Smooth muscle cell (in vitro differentiated cells): ENCODE data around the gene ZMYND11. TPM values are rescaled to one million over a fixed set of nuclear protein-coding genes. Genes with fewer than 3 reads are reported as not detected.

Source experiments
- DNase-seq: peaks from one replicate; lab custom pipeline; 2025; ENCODE audit not compliant: unreplicated experiment; lab: John Stamatoyannopoulos, UW
- H2AFZ ChIP-seq: fragments of 200-600 bp; sonication (generic); 2 replicates; pipeline ENCODE4 v1.6.0; 2016; ENCODE audit warnings: antibody characterized with exemption, low read depth, mild to moderate bottlenecking
- H3F3A ChIP-seq: fragments of 200-600 bp; sonication (generic); 2 replicates; pipeline ENCODE4 v1.6.0; 2017; ENCODE audit warnings: antibody characterized with exemption, low read depth
- H3K27ac ChIP-seq: fragments of 200-600 bp; sonication (generic); 2 replicates; pipeline ENCODE4 v1.5.1; 2016; ENCODE audit warnings: low read depth, mild to moderate bottlenecking
- H3K27me3 ChIP-seq: fragments of 200-600 bp; sonication (generic); 2 replicates; pipeline ENCODE4 v1.6.1; 2016; ENCODE audit warnings: low read depth, mild to moderate bottlenecking
- H3K36me3 ChIP-seq: fragments of 200-600 bp; sonication (generic); 2 replicates; pipeline ENCODE4 v1.5.1; 2016; ENCODE audit warnings: low read depth
- H3K4me1 ChIP-seq: fragments of 200-600 bp; sonication (generic); 2 replicates; pipeline ENCODE4 v1.5.1; 2016; ENCODE audit warnings: low read depth
- H3K4me2 ChIP-seq: fragments of 200-600 bp; sonication (generic); 2 replicates; pipeline ENCODE4 v1.6.0; 2016; ENCODE audit warnings: mild to moderate bottlenecking
- H3K4me3 ChIP-seq: fragments of 200-600 bp; sonication (generic); 2 replicates; pipeline ENCODE4 v1.5.1; 2016; ENCODE audit warnings: mild to moderate bottlenecking
- H3K79me2 ChIP-seq: fragments of 200-600 bp; sonication (generic); 2 replicates; pipeline ENCODE4 v1.6.0; 2016; ENCODE audit warnings: low read depth, mild to moderate bottlenecking
- H3K9ac ChIP-seq: fragments of 200-600 bp; sonication (generic); 2 replicates; pipeline ENCODE4 v1.6.0; 2016; ENCODE audit warnings: low read depth
- H3K9me3 ChIP-seq: fragments of 200-600 bp; sonication (generic); replicated peaks from 2 replicates; pipeline ENCODE4 v1.5.1; 2016; ENCODE audit warnings: low read depth
- H4K20me1 ChIP-seq: fragments of 200-600 bp; sonication (generic); 2 replicates; pipeline ENCODE4 v1.6.0; 2016; ENCODE audit warnings: low read depth
- WGBS: methylation state at CpG from one replicate; pipeline ENCODE4 v1.1.7; 2016; ENCODE audit warnings: low lambda C conversion rate; 5-methylcytosine and 5-hydroxymethylcytosine counted together
- polyA plus RNA-seq: library from polyadenylated mRNA; unstranded; fragments of >200 nt; fragmentation: Nextera tagmentation; extraction: Ambion mirVana; gene quantifications from 2 replicates; pipeline ENCODE4 v1.2.1, GENCODE V29; 2016
- total RNA-seq: library from RNA; depleted of rRNA; stranded (reverse); fragments of >200 nt; gene quantifications from 2 replicates; pipeline ENCODE4 v1.2.3, GENCODE V29; 2014
- TF ChIP-seq, protein P1 (sequence below): fragments of 200-600 bp; sonication (generic); IDR thresholded peaks from 2 replicates; pipeline ENCODE4 v1.5.1; 2017; ENCODE audit warnings: borderline replicate concordance, mild to moderate bottlenecking, antibody characterized with exemption; ENCODE audit not compliant: insufficient read depth, poor library complexity, severe bottlenecking

ZMYND11 gene
- total and polyA plus RNA-seq, 2 experiments from 2014 or later, result 33.7 to 66.3 TPM

DNA sequence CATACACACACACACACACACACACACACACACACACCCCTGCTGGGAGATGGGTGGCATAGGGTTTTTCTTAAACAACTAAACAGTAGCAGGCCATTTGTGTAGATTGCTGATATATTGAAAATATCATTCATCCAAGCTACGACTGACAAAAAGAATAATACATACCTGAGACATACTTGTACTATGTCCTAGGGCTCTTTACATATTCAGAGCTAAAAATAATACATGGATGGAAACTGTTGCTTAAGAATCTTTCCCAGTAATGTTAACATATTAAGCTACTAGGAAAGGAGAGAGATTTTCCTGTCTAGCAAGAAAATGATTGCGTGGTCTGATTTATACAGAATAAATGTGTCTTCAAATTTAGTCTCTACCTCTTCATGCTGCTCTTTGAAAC, 46.0 kb upstream of the ZMYND11 start:
- Histone ChIP-seq H3K27me3 (no peaks in the 10 kb centered on the region), H3K4me1 (no peaks in the 10 kb centered on the region), H3K4me2 (no peak overlapping the region), H3K79me2 (no peaks in the 10 kb centered on the region), H3K4me3 (no peak overlapping the region), H3K27ac (no peak overlapping the region), H3F3A (no peaks in the 10 kb centered on the region), H3K9me3 (no peaks in the 10 kb centered on the region), H3K36me3 (no peaks in the 10 kb centered on the region), H2AFZ (no peak overlapping the region), H4K20me1 (no peaks in the 10 kb centered on the region), H3K9ac (no peak overlapping the region)
- DNase-seq, result no peak
- TF ChIP-seq, protein P1, sequence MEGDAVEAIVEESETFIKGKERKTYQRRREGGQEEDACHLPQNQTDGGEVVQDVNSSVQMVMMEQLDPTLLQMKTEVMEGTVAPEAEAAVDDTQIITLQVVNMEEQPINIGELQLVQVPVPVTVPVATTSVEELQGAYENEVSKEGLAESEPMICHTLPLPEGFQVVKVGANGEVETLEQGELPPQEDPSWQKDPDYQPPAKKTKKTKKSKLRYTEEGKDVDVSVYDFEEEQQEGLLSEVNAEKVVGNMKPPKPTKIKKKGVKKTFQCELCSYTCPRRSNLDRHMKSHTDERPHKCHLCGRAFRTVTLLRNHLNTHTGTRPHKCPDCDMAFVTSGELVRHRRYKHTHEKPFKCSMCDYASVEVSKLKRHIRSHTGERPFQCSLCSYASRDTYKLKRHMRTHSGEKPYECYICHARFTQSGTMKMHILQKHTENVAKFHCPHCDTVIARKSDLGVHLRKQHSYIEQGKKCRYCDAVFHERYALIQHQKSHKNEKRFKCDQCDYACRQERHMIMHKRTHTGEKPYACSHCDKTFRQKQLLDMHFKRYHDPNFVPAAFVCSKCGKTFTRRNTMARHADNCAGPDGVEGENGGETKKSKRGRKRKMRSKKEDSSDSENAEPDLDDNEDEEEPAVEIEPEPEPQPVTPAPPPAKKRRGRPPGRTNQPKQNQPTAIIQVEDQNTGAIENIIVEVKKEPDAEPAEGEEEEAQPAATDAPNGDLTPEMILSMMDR, result no peak
- 78% methylated on average over 2 of the region's 2 CpGs for WGBS

- Histone ChIP-seq H3K36me3 (no peaks in the 10 kb centered on the region), H3K9me3 (no peaks in the 10 kb centered on the region), H2AFZ (no peak overlapping the region), H3K9ac (no peak overlapping the region), H3K4me2 (no peak overlapping the region), H3K27me3 (no peaks in the 10 kb centered on the region), H3K27ac (no peak overlapping the region), H3K79me2 (no peaks in the 10 kb centered on the region), H4K20me1 (no peaks in the 10 kb centered on the region), H3K4me1 (no peaks in the 10 kb centered on the region), H3K4me3 (no peak overlapping the region), H3F3A (no peaks in the 10 kb centered on the region)
- no peak for DNase-seq
- 94% methylated on average over 1 of the region's 1 CpG for WGBS
- TF ChIP-seq, protein P1, result no peak
Observed at GRCh38 chr10:90161-90560, 45.1 kb upstream of the ZMYND11 start.

DNA sequence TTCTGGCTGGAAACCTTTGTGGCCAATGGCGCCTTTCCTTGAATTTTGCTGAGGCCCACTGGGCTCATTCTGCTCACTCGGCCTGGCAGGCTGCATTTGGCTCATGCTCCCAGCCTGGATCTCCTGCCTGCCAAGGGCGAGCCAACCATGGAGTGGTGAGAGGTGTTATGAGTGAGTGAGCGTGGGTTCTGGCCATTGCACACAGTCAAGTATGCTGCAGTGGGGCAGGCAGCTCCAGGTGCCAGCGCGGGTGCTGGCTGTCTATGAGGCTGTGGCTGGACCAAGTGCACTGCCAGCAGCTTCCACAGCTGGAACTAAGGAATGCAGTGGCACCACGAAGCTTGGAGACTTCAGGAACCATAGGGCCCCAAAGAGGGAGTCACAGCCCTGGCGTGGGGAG, 43.9 kb upstream of the ZMYND11 start:
- H3K27ac ChIP-seq, result no peak overlapping the region
- no peak for DNase-seq
- no peaks in the 10 kb centered on the region for H3K36me3 ChIP-seq
- H3K4me2 ChIP-seq, result no peak overlapping the region
- H2AFZ ChIP-seq, result no peak overlapping the region
- H4K20me1 ChIP-seq, result no peaks in the 10 kb centered on the region
- WGBS, result 91% methylated on average over 8 of the region's 8 CpGs
- no peaks in the 10 kb centered on the region for H3K27me3 ChIP-seq
- H3K9me3 ChIP-seq, result no peaks in the 10 kb centered on the region
- no peak overlapping the region for H3K9ac ChIP-seq
- H3K4me3 ChIP-seq, result no peak overlapping the region
- no peaks in the 10 kb centered on the region for H3K4me1 ChIP-seq
- no peaks in the 10 kb centered on the region for H3F3A ChIP-seq
- no peaks in the 10 kb centered on the region for H3K79me2 ChIP-seq
- TF ChIP-seq, protein P1, result no peak

- no peak overlapping the region for H3K4me3 ChIP-seq
- no peaks in the 10 kb centered on the region for H3K9me3 ChIP-seq
- TF ChIP-seq, protein P1, result no peak
- H3K79me2 ChIP-seq, result no peaks in the 10 kb centered on the region
- H3K27ac ChIP-seq, result no peak overlapping the region
- WGBS, result 95% methylated on average over 4 of the region's 4 CpGs
- H3K4me1 ChIP-seq, result no peaks in the 10 kb centered on the region
- H3K4me2 ChIP-seq, result no peak overlapping the region
- H3K27me3 ChIP-seq, result no peaks in the 10 kb centered on the region
- H4K20me1 ChIP-seq, result no peaks in the 10 kb centered on the region
- H2AFZ ChIP-seq, result no peak overlapping the region
- no peaks in the 10 kb centered on the region for H3F3A ChIP-seq
- no peak for DNase-seq
- H3K36me3 ChIP-seq, result no peaks in the 10 kb centered on the region
- no peak overlapping the region for H3K9ac ChIP-seq
Observed at GRCh38 chr10:92153-92552, 43.1 kb upstream of the ZMYND11 start.
